Measurements from ENCODE around the gene ZNF225.
A peak's percentile ranks its signal among the peaks of the same experiment; 100 is the strongest.

Gene ZNF225

GRCh38 chr19:44107751-44108150 is 5.4 kb upstream of the ZNF225 start:
- TF ChIP-seq CTCF (conservative IDR thresholded peaks at IDR 0.05; ENCODE audit: low read depth, low read length) = no peak
- Histone ChIP-seq H3K36me3 (ENCODE audit: insufficient read depth) (no peaks in the 10 kb centered on the region), H3K4me2 (no peak overlapping the region), H3K4me1 (ENCODE audit: low read depth, poor library complexity, severe bottlenecking) (no peaks in the 10 kb centered on the region), H3K4me3 (IDR thresholded peaks at IDR 0.05; ENCODE audit: insufficient read depth, low read depth, low read length) (no peak overlapping the region), H3K9ac (no peak overlapping the region), H3K27ac (no peak overlapping the region), H3K79me2 (ENCODE audit: insufficient read depth, low read depth) (no peaks in the 10 kb centered on the region), H3K27me3 (ENCODE audit: insufficient read depth, low read depth) (no peaks in the 10 kb centered on the region), H2AFZ (ENCODE audit: low read depth) (no peak overlapping the region), H4K20me1 (ENCODE audit: insufficient read depth) (no peaks in the 10 kb centered on the region)

- Histone ChIP-seq H3K27me3 (ENCODE audit: insufficient read depth, low read depth) (no peaks in the 10 kb centered on the region), H3K4me2 (no peak overlapping the region), H3K4me3 (IDR thresholded peaks at IDR 0.05; ENCODE audit: insufficient read depth, low read depth, low read length) (no peak overlapping the region), H3K79me2 (ENCODE audit: insufficient read depth, low read depth) (no peaks in the 10 kb centered on the region), H3K9ac (no peak overlapping the region), H3K36me3 (ENCODE audit: insufficient read depth) (no peaks in the 10 kb centered on the region), H3K27ac (no peak overlapping the region), H2AFZ (ENCODE audit: low read depth) (no peak overlapping the region), H3K4me1 (ENCODE audit: low read depth, poor library complexity, severe bottlenecking) (peaks cover 5% of the 10 kb centered on the region), H4K20me1 (ENCODE audit: insufficient read depth) (no peaks in the 10 kb centered on the region)
- no peak for TF ChIP-seq CTCF (conservative IDR thresholded peaks at IDR 0.05; ENCODE audit: low read depth, low read length)
Measured at GRCh38 chr19:44109458-44109857, 3.7 kb upstream of the ZNF225 start.

DNA sequence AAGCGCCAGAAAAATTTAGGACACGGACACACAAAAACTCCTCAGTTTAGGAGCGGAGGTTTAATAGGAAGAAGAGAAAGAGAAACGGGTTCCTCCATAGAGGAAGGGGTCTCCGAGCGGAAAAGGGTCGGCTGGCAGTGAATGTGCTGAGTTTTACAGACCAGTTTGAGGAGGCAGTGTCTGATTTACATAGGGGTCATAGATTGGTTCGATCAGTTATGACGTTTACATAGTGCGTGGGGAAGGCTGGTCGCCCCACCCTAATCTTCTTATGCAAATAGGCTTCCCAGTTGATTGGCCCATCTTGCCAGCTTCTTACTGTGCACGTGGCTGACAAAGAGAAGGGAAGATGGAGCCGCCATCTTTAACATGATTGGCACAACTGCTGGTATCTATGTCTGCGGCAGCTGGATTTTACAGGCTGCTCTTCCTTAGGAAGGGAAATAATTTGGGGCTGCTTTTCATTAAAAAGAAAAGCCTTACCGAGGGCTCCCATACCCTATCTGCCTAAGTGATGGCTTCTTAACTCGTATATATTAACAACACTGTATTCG is 1.2 kb upstream of the ZNF225 start:
- Histone ChIP-seq H4K20me1 (ENCODE audit: insufficient read depth) (no peaks in the 10 kb centered on the region), H3K4me1 (ENCODE audit: low read depth, poor library complexity, severe bottlenecking) (peaks cover 5% of the 10 kb centered on the region), H3K27me3 (ENCODE audit: insufficient read depth, low read depth) (no peaks in the 10 kb centered on the region), H3K27ac (no peak overlapping the region), H2AFZ (ENCODE audit: low read depth) (no peak overlapping the region), H3K4me2 (no peak overlapping the region), H3K79me2 (ENCODE audit: insufficient read depth, low read depth) (no peaks in the 10 kb centered on the region), H3K9ac (no peak overlapping the region), H3K4me3 (IDR thresholded peaks at IDR 0.05; ENCODE audit: insufficient read depth, low read depth, low read length) (no peak overlapping the region), H3K36me3 (ENCODE audit: insufficient read depth) (no peaks in the 10 kb centered on the region)
- no peak for TF ChIP-seq CTCF (conservative IDR thresholded peaks at IDR 0.05; ENCODE audit: low read depth, low read length)

GRCh38 chr19:44112802-44113137 is 429 bp upstream of the ZNF225 start:
- Histone ChIP-seq H2AFZ (ENCODE audit: low read depth) (peak overlapping the region; percentile 83), H3K27me3 (ENCODE audit: insufficient read depth, low read depth) (no peaks in the 10 kb centered on the region), H3K27ac (no peak overlapping the region), H3K9ac (no peak overlapping the region), H3K4me1 (ENCODE audit: low read depth, poor library complexity, severe bottlenecking) (peaks cover 5% of the 10 kb centered on the region), H4K20me1 (ENCODE audit: insufficient read depth) (no peaks in the 10 kb centered on the region), H3K36me3 (ENCODE audit: insufficient read depth) (no peaks in the 10 kb centered on the region), H3K4me2 (peak overlapping the region; percentile 60), H3K4me3 (IDR thresholded peaks at IDR 0.05; ENCODE audit: insufficient read depth, low read depth, low read length) (no peak overlapping the region), H3K79me2 (ENCODE audit: insufficient read depth, low read depth) (no peaks in the 10 kb centered on the region)
- TF ChIP-seq CTCF (conservative IDR thresholded peaks at IDR 0.05; ENCODE audit: low read depth, low read length) = no peak

Measured in KMS-11 (cell line).